CD8-positive, alpha-beta memory T cell (primary cell): Measurements from ENCODE around the gene UROC1. TPM values are rescaled to one million over a fixed set of nuclear protein-coding genes. Genes with fewer than 3 reads are reported as not detected.

Source experiments
- CTCF ChIA-PET: fragments of 350-600 bp; sonication (Branson Sonifier 250); formaldehyde crosslinking; loops from one replicate; lab custom pipeline; 2021; ENCODE audit warnings: antibody characterized with exemption; lab: Charles Lee
- POLR2A ChIA-PET: fragments of 350-600 bp; sonication (Branson Sonifier 250); formaldehyde crosslinking; loops from one replicate; lab custom pipeline; 2021; ENCODE audit warnings: antibody characterized with exemption; lab: Charles Lee
- DNase-seq, 5 donors: peaks; one replicate each; pipeline versions ENCODE4 v3.0.0 to v3.0.0-alpha.2; 2020 to 2022; ENCODE audit warnings: mixed read lengths in 1 of 5
- H3K27ac ChIP-seq: one replicate; pipeline ENCODE4 v1.7.0; 2013; ENCODE audit warnings: low read depth, mild to moderate bottlenecking, low read length, moderate library complexity
- H3K27me3 ChIP-seq: 2 replicates; pipeline ENCODE4 v1.7.0; 2013; ENCODE audit warnings: low read length, mild to moderate bottlenecking; ENCODE audit not compliant: insufficient read depth, poor library complexity, severe bottlenecking
- H3K36me3 ChIP-seq: 2 replicates; pipeline ENCODE4 v1.7.0; 2013; ENCODE audit warnings: mild to moderate bottlenecking, low read length, moderate library complexity; ENCODE audit not compliant: insufficient read depth
- H3K4me1 ChIP-seq: 2 replicates; pipeline ENCODE4 v1.7.0; 2013; ENCODE audit warnings: mild to moderate bottlenecking, low read length, moderate library complexity; ENCODE audit not compliant: insufficient read depth
- H3K4me3 ChIP-seq: 2 replicates; pipeline ENCODE4 v1.7.0; 2013; ENCODE audit warnings: mild to moderate bottlenecking, low read length
- H3K9me3 ChIP-seq: 2 replicates; pipeline ENCODE4 v1.7.0; 2013; ENCODE audit warnings: mild to moderate bottlenecking, low read length
- H3K27ac Mint-ChIP-seq, 8 donors: one replicate each; pipeline ENCODE4 v1.8.0; 2020 to 2021; ENCODE audit warnings: mixed read lengths in 8 of 8, mild to moderate bottlenecking in 6 of 8, inconsistent platforms in 3 of 8, moderate library complexity in 3 of 8
- H3K27me3 Mint-ChIP-seq, 2 donors: one replicate each; pipeline ENCODE4 v1.8.0; 2020 to 2021; ENCODE audit warnings: mixed read lengths in 2 of 2, mild to moderate bottlenecking in 1 of 2, moderate library complexity in 1 of 2
- H3K36me3 Mint-ChIP-seq, 3 donors: one replicate each; pipeline ENCODE4 v1.8.0; 2020 to 2021; ENCODE audit warnings: mixed read lengths in 3 of 3, inconsistent platforms in 1 of 3, mild to moderate bottlenecking in 1 of 3
- H3K4me1 Mint-ChIP-seq, 3 donors: one replicate each; pipeline ENCODE4 v1.8.0; 2020 to 2021; ENCODE audit warnings: mixed read lengths in 3 of 3, inconsistent platforms in 1 of 3, mild to moderate bottlenecking in 1 of 3
- H3K4me3 Mint-ChIP-seq, 7 donors: one replicate each; pipeline ENCODE4 v1.8.0; 2020 to 2021; ENCODE audit warnings: mixed read lengths in 7 of 7, mild to moderate bottlenecking in 6 of 7, moderate library complexity in 4 of 7, inconsistent platforms in 2 of 7
- H3K9me3 Mint-ChIP-seq, 5 donors: one replicate each; pipeline ENCODE4 v1.8.0; 2020 to 2022; ENCODE audit warnings: mixed read lengths in 5 of 5, mild to moderate bottlenecking in 3 of 5, moderate library complexity in 2 of 5, inconsistent platforms in 1 of 5
- polyA plus RNA-seq: library from polyadenylated mRNA; unstranded; fragments of 300-500 nt; fragmentation: Illumina TruSeq; gene quantifications from one replicate; pipeline ENCODE4 v1.2.3, GENCODE V29; 2021
- total RNA-seq, 2 experiments: library from RNA; stranded (reverse); gene quantifications; one replicate each; pipeline ENCODE4 v1.2.3, GENCODE V29; 2021

Gene UROC1
- total and polyA plus RNA-seq, 3 experiments from 2014 or later = not detected

DNA sequence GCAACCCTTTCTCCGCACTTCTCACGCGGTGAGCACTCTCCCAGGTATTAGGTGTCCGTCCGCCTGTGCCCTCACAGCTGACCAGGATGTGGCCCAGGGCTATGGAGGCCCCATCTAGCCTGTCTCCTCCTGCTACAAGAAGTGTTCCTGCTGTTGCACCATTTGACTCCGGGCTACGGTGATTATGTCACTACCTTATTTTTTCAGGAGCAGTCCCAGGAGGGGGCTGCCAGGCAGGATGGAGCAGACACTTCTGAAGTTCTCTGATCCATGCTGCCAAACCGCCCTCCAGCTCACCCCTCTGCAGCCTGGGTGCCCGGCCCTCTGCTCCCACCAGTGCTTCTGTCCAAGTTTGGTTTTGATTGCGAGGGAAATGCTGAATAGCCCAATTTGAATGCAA, 78.8 kb downstream of the UROC1 start:
- no peak for DNase-seq
- CTCF ChIA-PET = no interaction called here
- Mint-ChIP-seq H3K4me3 (no peak overlapping the region), H3K9me3 (no peaks in the 10 kb centered on the region), H3K4me1 (no peaks in the 10 kb centered on the region), H3K27me3 (no peaks in the 10 kb centered on the region), H3K27ac (no peak overlapping the region), H3K36me3 (peaks cover 0 to 87% (median 9%) of the 10 kb centered on the region in 3 donors)
- H3K4me3 ChIP-seq = no peak overlapping the region
- no peaks in the 10 kb centered on the region for H3K27me3 ChIP-seq
- POLR2A ChIA-PET = no interaction called here
- H3K27ac ChIP-seq = no peak overlapping the region
- H3K36me3 ChIP-seq = peaks cover 5% of the 10 kb centered on the region
- no peaks in the 10 kb centered on the region for H3K4me1 ChIP-seq
- no peaks in the 10 kb centered on the region for H3K9me3 ChIP-seq

GRCh38 chr3:126438186-126438585, 79.4 kb downstream of the UROC1 start:
- H3K27me3 Mint-ChIP-seq = no peaks in the 10 kb centered on the region
- H3K4me1 Mint-ChIP-seq = no peaks in the 10 kb centered on the region
- Histone ChIP-seq H3K27me3 (no peaks in the 10 kb centered on the region), H3K36me3 (peaks cover 5% of the 10 kb centered on the region), H3K4me1 (no peaks in the 10 kb centered on the region), H3K27ac (no peak overlapping the region), H3K4me3 (no peak overlapping the region), H3K9me3 (no peaks in the 10 kb centered on the region)
- no peak overlapping the region for H3K4me3 Mint-ChIP-seq
- POLR2A ChIA-PET = no interaction called here
- peaks cover 0 to 85% (median 9%) of the 10 kb centered on the region in 3 donors for H3K36me3 Mint-ChIP-seq
- DNase-seq = no peak
- H3K9me3 Mint-ChIP-seq = no peaks in the 10 kb centered on the region
- CTCF ChIA-PET = no interaction called here
- H3K27ac Mint-ChIP-seq = no peak overlapping the region

GRCh38 chr3:126436826-126437717, 80.5 kb downstream of the UROC1 start:
- POLR2A ChIA-PET = no interaction called here

DNA sequence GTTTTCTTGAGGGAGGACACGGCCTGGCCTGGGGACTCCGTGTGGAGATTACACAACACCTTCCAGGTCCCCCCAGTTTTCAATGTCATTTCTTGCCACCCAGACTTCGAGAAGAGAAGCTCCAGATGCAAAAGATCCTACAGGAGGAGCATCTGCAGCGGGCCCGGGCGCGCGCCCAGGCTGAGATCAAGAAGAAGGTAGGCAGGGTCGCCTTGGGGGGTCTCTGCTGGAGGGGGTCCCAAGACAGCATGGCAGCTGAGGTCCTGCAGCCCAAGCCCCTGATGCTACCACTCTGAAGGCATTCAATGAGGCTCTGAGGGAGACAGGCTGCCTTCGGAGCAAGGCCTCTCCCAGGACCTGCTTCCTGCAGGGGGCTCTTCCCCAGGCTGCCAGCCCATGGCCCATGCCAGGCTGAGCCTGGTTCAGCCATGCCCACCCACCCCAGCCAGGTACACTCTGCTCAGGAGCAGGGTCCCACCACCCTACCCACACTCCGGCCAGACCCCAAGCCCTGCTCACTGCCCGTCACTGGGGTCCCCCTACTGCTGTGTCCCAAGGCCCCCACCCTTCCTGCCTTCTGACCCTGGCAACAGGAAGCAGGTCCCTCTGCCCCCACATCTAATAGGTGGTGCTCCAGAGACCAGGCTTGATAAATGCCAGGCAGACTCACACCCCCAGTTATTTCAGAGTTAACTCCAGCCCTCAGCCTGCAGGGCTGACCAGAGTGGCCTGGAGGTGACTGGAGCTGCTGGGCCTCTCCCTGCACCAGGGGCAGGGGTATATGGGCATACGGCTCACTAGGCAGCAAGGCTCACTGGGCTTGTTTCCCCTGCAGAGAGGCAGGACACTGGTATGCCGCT, 81.9 kb downstream of the UROC1 start:
- H3K4me1 ChIP-seq = no peaks in the 10 kb centered on the region
- H3K36me3 Mint-ChIP-seq = peaks cover 0 to 69% (median 12%) of the 10 kb centered on the region in 3 donors
- no peaks in the 10 kb centered on the region for H3K4me1 Mint-ChIP-seq

More at GRCh38 chr3:126436826-126437717, 80.5 kb downstream of the UROC1 start:
- no peak overlapping the region for H3K4me3 ChIP-seq
- no peak overlapping the region for H3K4me3 Mint-ChIP-seq
- no peaks in the 10 kb centered on the region for H3K27me3 ChIP-seq
- H3K9me3 ChIP-seq = no peaks in the 10 kb centered on the region
- peaks cover 5% of the 10 kb centered on the region for H3K36me3 ChIP-seq
- CTCF ChIA-PET = no interaction called here
- no peaks in the 10 kb centered on the region for H3K4me1 ChIP-seq
- no peak overlapping the region for H3K27ac ChIP-seq
- peaks cover 0 to 81% (median 12%) of the 10 kb centered on the region in 3 donors for H3K36me3 Mint-ChIP-seq
- no peaks in the 10 kb centered on the region for H3K4me1 Mint-ChIP-seq
- H3K9me3 Mint-ChIP-seq = no peaks in the 10 kb centered on the region
- DNase-seq = no peak
- peak overlapping the region in 1 of 8 donors; percentile 61 for H3K27ac Mint-ChIP-seq
- no peaks in the 10 kb centered on the region for H3K27me3 Mint-ChIP-seq

DNA sequence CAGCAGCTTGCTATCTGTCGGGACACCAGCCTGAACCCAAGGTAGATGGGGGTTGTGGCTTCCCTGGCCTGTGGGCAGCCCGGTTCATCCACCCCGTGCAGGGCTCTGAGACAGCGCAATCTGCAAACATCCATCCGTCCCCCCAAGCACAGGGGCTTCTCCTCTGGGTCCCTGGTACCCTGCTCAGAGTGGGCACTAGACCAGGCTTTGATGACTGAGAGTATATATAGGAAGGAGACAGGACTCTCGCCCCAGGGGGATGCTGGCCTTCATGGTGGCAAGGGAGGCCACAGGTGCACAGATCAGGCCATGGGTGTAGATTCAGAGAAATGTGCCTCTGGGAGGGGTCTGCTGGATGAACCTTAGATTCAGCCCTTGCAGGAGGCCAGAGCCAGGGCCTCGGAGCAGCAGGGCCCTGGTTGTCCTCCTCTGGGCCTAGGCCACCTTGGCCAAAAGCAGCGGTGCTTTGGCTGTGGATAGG, 82.6 kb downstream of the UROC1 start:
- DNase-seq = no peak
- no peak overlapping the region for H3K27ac ChIP-seq
- no peak overlapping the region for H3K4me3 Mint-ChIP-seq
- H3K9me3 Mint-ChIP-seq = no peaks in the 10 kb centered on the region
- no peaks in the 10 kb centered on the region for H3K4me1 Mint-ChIP-seq
- no peaks in the 10 kb centered on the region for H3K9me3 ChIP-seq
- peaks cover 0 to 61% (median 12%) of the 10 kb centered on the region in 3 donors for H3K36me3 Mint-ChIP-seq
- peak overlapping the region in 1 of 8 donors; percentile 50 for H3K27ac Mint-ChIP-seq
- H3K36me3 ChIP-seq = peaks cover 5% of the 10 kb centered on the region
- no peaks in the 10 kb centered on the region for H3K4me1 ChIP-seq
- no peak overlapping the region for H3K4me3 ChIP-seq
- ChIA-PET POLR2A (no interaction called here), CTCF (no interaction called here)
- peaks cover 0 to 2% of the 10 kb centered on the region in 2 donors for H3K27me3 Mint-ChIP-seq
- no peaks in the 10 kb centered on the region for H3K27me3 ChIP-seq

More for the DNA sequence above, 81.9 kb downstream of the UROC1 start:
- no peak overlapping the region for H3K4me3 Mint-ChIP-seq
- POLR2A ChIA-PET = no interaction called here
- peak overlapping the region in 1 of 8 donors; percentile 51 for H3K27ac Mint-ChIP-seq
- peaks cover 0 to 2% of the 10 kb centered on the region in 2 donors for H3K27me3 Mint-ChIP-seq
- H3K9me3 Mint-ChIP-seq = no peaks in the 10 kb centered on the region
- CTCF ChIA-PET = no interaction called here
- no peak for DNase-seq
- no peak overlapping the region for H3K27ac ChIP-seq
- no peaks in the 10 kb centered on the region for H3K9me3 ChIP-seq
- no peaks in the 10 kb centered on the region for H3K27me3 ChIP-seq
- peaks cover 5% of the 10 kb centered on the region for H3K36me3 ChIP-seq
- H3K4me3 ChIP-seq = no peak overlapping the region

GRCh38 chr3:126434264-126434590, 83.3 kb downstream of the UROC1 start:
- H3K27me3 Mint-ChIP-seq = peaks cover 0 to 2% of the 10 kb centered on the region in 2 donors
- H3K36me3 ChIP-seq = peaks cover 3% of the 10 kb centered on the region
- no peaks in the 10 kb centered on the region for H3K9me3 Mint-ChIP-seq

DNA sequence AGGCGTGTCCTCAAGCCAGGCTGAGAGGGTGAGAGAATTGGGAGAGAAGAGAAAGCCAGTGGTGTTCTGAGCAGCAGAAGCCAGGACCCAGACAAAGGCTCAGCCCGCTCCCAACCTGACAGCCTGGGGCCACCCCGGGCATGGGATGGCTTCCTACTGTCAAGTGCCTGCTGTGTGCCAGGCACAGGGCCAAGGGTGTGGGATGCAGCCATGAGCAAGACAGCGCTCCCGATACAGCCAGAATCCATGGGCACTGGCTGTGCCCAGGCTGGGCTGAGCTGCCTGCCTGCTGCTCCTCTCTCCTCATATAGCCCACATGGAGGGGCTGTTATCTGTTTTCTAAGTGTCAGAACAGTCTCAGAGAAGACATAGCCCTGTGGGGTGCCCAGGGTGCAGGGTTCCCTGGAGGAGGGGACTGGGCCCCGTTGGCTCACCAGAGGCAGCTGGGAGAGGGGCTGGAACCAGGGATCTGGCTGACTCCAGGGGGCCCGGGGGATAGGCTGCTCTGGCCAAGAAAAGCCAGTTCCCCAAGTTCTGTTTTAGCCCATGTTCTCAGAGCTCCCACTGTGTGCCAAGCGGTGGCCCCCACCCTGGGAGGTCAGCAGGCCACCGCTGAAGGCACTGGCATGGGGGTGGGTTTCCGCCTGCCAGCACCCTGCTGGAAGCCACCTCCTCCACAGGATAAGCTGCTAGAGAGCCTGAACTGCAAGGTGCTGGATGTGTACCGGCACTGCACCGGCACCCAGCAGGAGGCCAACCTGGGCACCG, 83.9 kb downstream of the UROC1 start:
- H3K4me1 Mint-ChIP-seq = no peaks in the 10 kb centered on the region
- no peak overlapping the region for H3K27ac ChIP-seq
- no peaks in the 10 kb centered on the region for H3K9me3 Mint-ChIP-seq
- H3K4me3 ChIP-seq = no peak overlapping the region
- ChIA-PET POLR2A (interaction anchor here (0.5 kb wide), 1 partner anchor 40 kb away, joined by 3 read pairs; no protein-coding TSS in a partner anchor), CTCF (no interaction called here)
- H3K36me3 Mint-ChIP-seq = peaks cover 0 to 49% (median 7%) of the 10 kb centered on the region in 3 donors
- peak in 1 of 5 donors; percentile 38 for DNase-seq
- no peaks in the 10 kb centered on the region for H3K9me3 ChIP-seq
- no peak overlapping the region for H3K4me3 Mint-ChIP-seq
- H3K4me1 ChIP-seq = no peaks in the 10 kb centered on the region
- peaks cover 0 to 2% of the 10 kb centered on the region in 2 donors for H3K27me3 Mint-ChIP-seq
- no peaks in the 10 kb centered on the region for H3K27me3 ChIP-seq
- no peaks in the 10 kb centered on the region for H3K36me3 ChIP-seq
- H3K27ac Mint-ChIP-seq = no peak overlapping the region

More at GRCh38 chr3:126434264-126434590, 83.3 kb downstream of the UROC1 start:
- H3K27ac Mint-ChIP-seq = no peak overlapping the region
- Histone ChIP-seq H3K27me3 (no peaks in the 10 kb centered on the region), H3K4me3 (no peak overlapping the region), H3K27ac (no peak overlapping the region), H3K9me3 (no peaks in the 10 kb centered on the region), H3K4me1 (no peaks in the 10 kb centered on the region)
- no peak for DNase-seq
- POLR2A ChIA-PET = no interaction called here
- H3K4me1 Mint-ChIP-seq = no peaks in the 10 kb centered on the region
- peaks cover 0 to 54% (median 10%) of the 10 kb centered on the region in 3 donors for H3K36me3 Mint-ChIP-seq
- CTCF ChIA-PET = no interaction called here
- H3K4me3 Mint-ChIP-seq = no peak overlapping the region
